HG03558 (cell line): ENCODE results near the gene ADCY2.

ENCODE experiments used
- ATAC-seq: cut with Tn5 transposase; IDR thresholded peaks from one replicate; pipeline ENCODE4 v1.9.1; 2021; ENCODE audit warnings: moderate number of reproducible peaks; ENCODE audit not compliant: unreplicated experiment; ENCODE audit errors: extremely low read depth

Gene ADCY2

GRCh38 chr5:7494481-7495130 is 98.7 kb downstream of the ADCY2 start:
- no peak for ATAC-seq

- no peak for ATAC-seq
Measured at GRCh38 chr5:7495131-7495517, 99.2 kb downstream of the ADCY2 start.

- ATAC-seq = no peak
Measured at GRCh38 chr5:7500256-7500655, 104.3 kb downstream of the ADCY2 start.

- ATAC-seq = no peak
Measured at GRCh38 chr5:7501061-7501460, 105.1 kb downstream of the ADCY2 start.

GRCh38 chr5:7503564-7503963 is 107.6 kb downstream of the ADCY2 start:
- ATAC-seq = no peak

- ATAC-seq = no peak
Measured at GRCh38 chr5:7515284-7515914, 119.5 kb downstream of the ADCY2 start.

- ATAC-seq = no peak
Measured at GRCh38 chr5:7516253-7516652, 120.3 kb downstream of the ADCY2 start.

- ATAC-seq = no peak
Measured at GRCh38 chr5:7517006-7517405, 121.1 kb downstream of the ADCY2 start.

GRCh38 chr5:7518947-7519560 is 123.1 kb downstream of the ADCY2 start:
- ATAC-seq = no peak

- no peak for ATAC-seq
Measured at GRCh38 chr5:7519564-7519963, 123.6 kb downstream of the ADCY2 start.

GRCh38 chr5:7529880-7530279 is 133.9 kb downstream of the ADCY2 start:
- no peak for ATAC-seq

GRCh38 chr5:7533941-7534340 is 138.0 kb downstream of the ADCY2 start:
- ATAC-seq = no peak

- ATAC-seq = no peak
Measured at GRCh38 chr5:7534505-7534904, 138.6 kb downstream of the ADCY2 start.

GRCh38 chr5:7537573-7537972 is 141.6 kb downstream of the ADCY2 start:
- no peak for ATAC-seq

- no peak for ATAC-seq
Measured at GRCh38 chr5:7539571-7539970, 143.6 kb downstream of the ADCY2 start.

GRCh38 chr5:7540736-7541485 is 145.0 kb downstream of the ADCY2 start:
- ATAC-seq = no peak

GRCh38 chr5:7541898-7542297 is 146.0 kb downstream of the ADCY2 start:
- ATAC-seq = no peak

- no peak for ATAC-seq
Measured at GRCh38 chr5:7546555-7546954, 150.6 kb downstream of the ADCY2 start.

- ATAC-seq = no peak
Measured at GRCh38 chr5:7548596-7548995, 152.7 kb downstream of the ADCY2 start.

GRCh38 chr5:7565559-7565958 is 169.6 kb downstream of the ADCY2 start:
- ATAC-seq = no peak
